DMS79 (cell line): Measurements from ENCODE around the gene KCNIP1.
A peak's percentile ranks its signal among the peaks of the same experiment; 100 is the strongest.

Source experiments
- DNase-seq: peaks from one replicate; lab custom pipeline; 2025; lab: John Stamatoyannopoulos, UW

The KCNIP1 gene

GRCh38 chr5:170565072-170565471 lies 61.3 kb downstream of the KCNIP1 start:
- no peak for DNase-seq

GRCh38 chr5:170569101-170569500 lies 65.3 kb downstream of the KCNIP1 start:
- no peak for DNase-seq

GRCh38 chr5:170570476-170570875 lies 66.7 kb downstream of the KCNIP1 start:
- peak; percentile 17 for DNase-seq

- DNase-seq: no peak
Measured at GRCh38 chr5:170571281-170571731, 67.5 kb downstream of the KCNIP1 start.

GRCh38 chr5:170571875-170572852 lies 68.3 kb downstream of the KCNIP1 start:
- DNase-seq: peak; percentile 24

GRCh38 chr5:170573114-170573513 lies 69.3 kb downstream of the KCNIP1 start:
- DNase-seq: no peak

- no peak for DNase-seq
Measured at GRCh38 chr5:170573660-170574059, 69.8 kb downstream of the KCNIP1 start.

GRCh38 chr5:170576602-170577535 lies 73.0 kb downstream of the KCNIP1 start:
- DNase-seq: no peak

- no peak for DNase-seq
Measured at GRCh38 chr5:170579601-170580000, 75.8 kb downstream of the KCNIP1 start.

- DNase-seq: no peak
Measured at GRCh38 chr5:170581211-170581610, 77.4 kb downstream of the KCNIP1 start.

- no peak for DNase-seq
Measured at GRCh38 chr5:170582644-170583330, 79.0 kb downstream of the KCNIP1 start.

- no peak for DNase-seq
Measured at GRCh38 chr5:170584003-170584402, 80.2 kb downstream of the KCNIP1 start.

GRCh38 chr5:170584450-170585058 lies 80.7 kb downstream of the KCNIP1 start:
- DNase-seq: no peak

- no peak for DNase-seq
Measured at GRCh38 chr5:170585273-170585948, 81.6 kb downstream of the KCNIP1 start.

- DNase-seq: no peak
Measured at GRCh38 chr5:170587808-170588207, 84.0 kb downstream of the KCNIP1 start.

GRCh38 chr5:170589643-170590042 lies 85.8 kb downstream of the KCNIP1 start:
- no peak for DNase-seq

- DNase-seq: no peak
Measured at GRCh38 chr5:170590566-170590965, 86.7 kb downstream of the KCNIP1 start.

GRCh38 chr5:170591054-170591453 lies 87.2 kb downstream of the KCNIP1 start:
- DNase-seq: no peak

- DNase-seq: no peak
Measured at GRCh38 chr5:170596482-170597044, 92.7 kb downstream of the KCNIP1 start.

GRCh38 chr5:170597109-170597751 lies 93.4 kb downstream of the KCNIP1 start:
- no peak for DNase-seq
